GM12872 (cell line): ENCODE results near the gene CCBE1.
A peak's percentile ranks its signal among the peaks of the same experiment; 100 is the strongest.

ENCODE experiments used
- TF ChIP-seq, protein P1 (sequence below): IDR thresholded peaks from 3 replicates; pipeline ENCODE4 v1.5.1; 2011; ENCODE audit warnings: low read depth, mild to moderate bottlenecking, low read length, moderate library complexity; ENCODE audit not compliant: insufficient read depth

Gene CCBE1

DNA sequence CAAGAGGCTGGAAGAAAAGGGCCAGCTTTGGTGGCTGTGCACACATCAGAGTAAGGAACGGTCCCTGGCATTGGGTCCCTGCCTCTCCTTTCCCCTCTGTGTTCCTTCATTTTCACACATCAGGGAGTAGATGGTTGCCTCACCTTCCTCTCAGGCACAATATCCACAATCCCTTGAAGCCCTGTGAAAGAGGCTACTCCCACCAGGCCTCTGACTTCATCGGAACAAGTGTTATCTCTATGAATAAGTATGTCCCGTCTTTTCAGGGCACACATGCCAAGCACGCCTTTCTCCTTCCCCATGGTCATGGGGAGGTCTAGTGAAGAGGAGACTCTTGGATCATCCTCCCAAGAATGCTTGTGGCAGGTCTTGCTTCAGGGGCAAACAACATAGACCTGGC lies 277.0 kb downstream of the CCBE1 start:
- TF ChIP-seq, protein P1, sequence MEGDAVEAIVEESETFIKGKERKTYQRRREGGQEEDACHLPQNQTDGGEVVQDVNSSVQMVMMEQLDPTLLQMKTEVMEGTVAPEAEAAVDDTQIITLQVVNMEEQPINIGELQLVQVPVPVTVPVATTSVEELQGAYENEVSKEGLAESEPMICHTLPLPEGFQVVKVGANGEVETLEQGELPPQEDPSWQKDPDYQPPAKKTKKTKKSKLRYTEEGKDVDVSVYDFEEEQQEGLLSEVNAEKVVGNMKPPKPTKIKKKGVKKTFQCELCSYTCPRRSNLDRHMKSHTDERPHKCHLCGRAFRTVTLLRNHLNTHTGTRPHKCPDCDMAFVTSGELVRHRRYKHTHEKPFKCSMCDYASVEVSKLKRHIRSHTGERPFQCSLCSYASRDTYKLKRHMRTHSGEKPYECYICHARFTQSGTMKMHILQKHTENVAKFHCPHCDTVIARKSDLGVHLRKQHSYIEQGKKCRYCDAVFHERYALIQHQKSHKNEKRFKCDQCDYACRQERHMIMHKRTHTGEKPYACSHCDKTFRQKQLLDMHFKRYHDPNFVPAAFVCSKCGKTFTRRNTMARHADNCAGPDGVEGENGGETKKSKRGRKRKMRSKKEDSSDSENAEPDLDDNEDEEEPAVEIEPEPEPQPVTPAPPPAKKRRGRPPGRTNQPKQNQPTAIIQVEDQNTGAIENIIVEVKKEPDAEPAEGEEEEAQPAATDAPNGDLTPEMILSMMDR: no peak

DNA sequence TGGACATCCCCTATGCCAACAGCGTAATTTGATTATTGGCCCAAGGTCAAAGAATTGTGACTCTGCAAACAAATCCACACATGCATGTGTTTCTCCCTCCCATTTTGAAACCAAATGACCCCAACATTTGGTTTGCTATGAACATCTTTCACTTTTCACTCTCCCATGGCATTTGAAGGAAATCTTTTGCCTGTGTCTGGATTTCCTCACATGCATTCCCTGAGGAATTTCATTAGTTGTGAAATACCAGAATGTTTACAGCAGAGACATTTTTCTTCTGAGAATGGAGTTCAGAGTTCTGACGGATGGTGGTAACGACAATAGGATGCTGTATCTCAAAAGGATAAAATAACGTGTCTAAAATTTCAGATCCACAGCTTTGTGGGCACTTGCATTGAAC lies 277.8 kb downstream of the CCBE1 start:
- TF ChIP-seq, protein P1: no peak

DNA sequence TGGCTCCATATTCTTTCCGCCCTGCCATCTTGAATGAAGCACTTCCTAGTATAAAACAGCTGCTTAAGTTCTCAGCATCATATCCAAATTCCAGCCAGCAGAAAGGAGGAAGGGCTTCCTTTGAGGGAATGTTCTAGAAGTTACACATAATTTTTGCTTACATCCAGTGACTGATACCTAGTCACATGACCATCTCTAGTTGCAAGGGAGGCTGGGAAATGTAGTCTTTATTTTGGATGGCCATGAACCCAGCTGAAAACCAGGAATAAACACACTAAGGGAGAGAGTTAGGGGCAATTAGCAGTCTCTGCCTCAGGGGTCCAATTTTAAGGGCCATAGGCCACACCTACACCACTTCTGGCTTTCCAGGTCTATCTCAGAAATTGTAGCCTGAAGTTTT lies 280.4 kb downstream of the CCBE1 start:
- TF ChIP-seq, protein P1: no peak

DNA sequence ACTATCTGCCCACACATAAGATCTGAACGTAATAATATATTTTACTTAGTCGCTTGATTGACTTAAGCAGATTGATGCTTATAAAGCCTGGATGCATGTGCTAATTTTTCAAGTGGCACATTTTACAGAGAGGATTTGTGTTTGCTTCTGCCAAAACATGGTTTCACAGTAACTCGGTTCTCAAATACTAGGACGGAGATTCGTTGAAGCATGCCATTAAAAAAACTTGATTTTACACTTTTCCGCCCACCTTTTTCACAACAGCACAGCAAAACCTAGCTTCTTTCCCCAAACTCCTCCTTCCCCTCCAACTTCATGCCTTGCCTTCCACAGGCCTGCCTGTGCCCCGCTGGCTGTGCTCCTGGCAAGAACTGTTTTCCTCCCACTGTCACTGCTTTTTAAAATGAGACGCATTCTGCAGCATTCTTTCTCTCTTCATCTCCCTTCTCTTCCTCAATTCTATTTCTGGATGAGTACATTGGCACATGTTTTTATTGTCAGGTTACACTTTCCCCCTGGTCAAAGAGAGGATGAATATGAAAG lies 283.0 kb downstream of the CCBE1 start:
- TF ChIP-seq, protein P1: no peak

DNA sequence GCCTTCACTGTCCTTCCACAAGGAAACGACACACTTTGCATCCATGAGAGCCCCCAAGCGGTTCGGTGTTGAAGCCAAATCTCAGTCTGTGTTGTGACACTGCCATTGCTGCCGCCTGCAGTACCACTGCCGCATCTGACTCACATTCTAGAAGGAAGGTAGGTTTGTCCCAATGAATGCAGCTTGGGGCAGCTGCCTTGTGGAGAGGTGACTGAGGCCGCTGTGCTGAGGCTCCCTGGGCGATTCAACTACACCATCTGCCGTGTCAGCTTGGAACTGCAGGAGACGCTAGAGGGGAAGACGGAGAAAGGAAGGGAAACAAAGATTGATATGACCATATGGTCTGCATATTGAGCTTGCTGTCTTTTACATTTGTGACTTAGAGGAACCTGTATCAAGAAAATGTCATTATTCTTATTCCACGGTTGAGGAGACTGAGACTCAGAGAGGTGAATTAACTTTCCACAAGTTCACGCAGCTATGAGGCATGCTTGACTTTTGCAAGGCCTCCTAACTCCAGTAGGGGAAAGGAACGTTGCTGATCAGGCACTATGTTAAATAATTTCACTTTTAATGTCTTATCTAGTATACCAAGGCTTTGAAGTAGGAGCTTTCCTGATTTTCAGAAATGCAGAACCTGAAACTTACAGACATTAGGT lies 294.7 kb downstream of the CCBE1 start:
- TF ChIP-seq, protein P1: peak; percentile 95

DNA sequence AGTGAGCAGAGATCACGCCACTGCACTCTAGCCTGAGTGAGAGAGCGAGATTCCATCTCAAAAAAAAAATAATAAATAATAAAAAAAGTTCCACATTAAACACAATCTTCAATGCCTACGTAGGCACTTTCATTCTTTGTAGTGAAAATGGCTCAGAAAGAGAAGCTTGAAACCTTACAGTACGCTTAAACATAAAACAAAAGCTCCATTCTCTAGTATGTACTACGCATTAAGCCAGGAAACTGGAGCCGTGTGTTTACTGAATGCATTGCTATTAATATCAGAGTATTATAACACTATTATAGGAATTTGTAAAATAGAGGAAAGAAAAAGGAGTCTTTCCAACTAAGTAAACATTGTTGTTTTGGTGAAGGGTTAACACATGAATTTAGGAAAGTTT lies 296.8 kb downstream of the CCBE1 start:
- TF ChIP-seq, protein P1: no peak

DNA sequence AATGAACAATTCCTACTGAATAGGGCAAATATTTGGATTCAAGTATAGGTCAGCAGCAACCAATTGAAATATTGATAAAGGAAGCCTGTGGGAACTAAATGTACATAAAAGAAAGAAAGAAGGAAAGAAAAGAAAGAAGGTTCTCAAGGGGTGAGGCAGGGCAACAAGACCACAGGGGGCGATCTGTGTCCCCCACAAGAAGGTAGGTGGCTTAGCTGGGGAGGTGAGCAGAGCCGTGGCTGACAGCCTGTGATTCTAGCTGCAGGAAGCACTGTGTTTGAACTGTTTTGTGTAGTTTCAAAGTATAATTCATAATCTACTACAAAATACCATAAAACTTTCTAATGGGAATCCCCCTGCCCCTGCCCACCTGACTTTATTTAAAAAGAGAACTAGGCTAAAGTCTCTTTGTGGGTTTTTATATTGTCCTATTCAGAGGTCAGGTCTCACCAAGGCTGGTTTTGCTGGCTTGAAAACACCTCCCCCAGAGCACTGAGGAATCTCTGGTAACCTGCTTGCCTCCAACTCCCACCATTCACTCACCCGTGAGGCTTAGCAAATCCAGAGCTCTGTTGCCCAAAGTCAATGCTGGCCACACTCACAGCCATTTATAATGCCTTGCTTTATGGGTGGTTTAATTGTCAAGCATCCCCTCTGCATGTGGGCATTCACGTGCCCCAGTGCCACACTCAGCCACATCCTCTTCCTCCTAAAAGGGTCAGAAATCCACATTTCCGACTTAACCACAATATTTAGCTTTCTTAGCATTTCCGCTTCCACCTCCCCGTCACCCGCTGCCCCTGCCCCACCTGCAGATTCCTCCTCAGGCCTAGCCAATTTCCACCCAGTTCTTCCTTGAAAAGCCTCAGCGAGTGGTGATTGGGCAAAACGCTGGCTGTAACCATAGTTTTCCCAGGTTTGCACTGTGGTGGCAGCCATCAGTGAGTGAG lies 301.7 kb downstream of the CCBE1 start:
- TF ChIP-seq, protein P1: no peak
